HepG2 (cell line): ENCODE measurements around the gene NSD1. TPM values are rescaled to one million over a fixed set of nuclear protein-coding genes. Genes with fewer than 3 reads are reported as not detected.

Experiments
- ATAC-seq: fragments of 200-7000 bp; cut with Tn5 transposase; 3 replicates; pipeline ENCODE4 v1.9.1; 2020; ENCODE audit warnings: mild to moderate bottlenecking, moderate library complexity
- BruUV-seq: library from RNA; stranded (reverse); fragments of 400-500 nt; replicated peaks from 2 replicates; lab custom pipeline; 2021; lab: Mats Ljungman, UMichigan
- CTCF ChIA-PET: fragments of 300-600 bp; formaldehyde crosslinking; extraction: SDS; loops from one replicate; lab custom pipeline; 2021; ENCODE audit warnings: low total read pairs, inconsistent platforms, low intra/inter-chr PET ratio; lab: Yijun Ruan, JAX
- POLR2A ChIA-PET: fragments of 350-600 bp; sonication (Branson Sonifier 250); formaldehyde crosslinking; loops from one replicate; lab custom pipeline; 2020; ENCODE audit warnings: antibody characterized with exemption, inconsistent platforms; lab: Yijun Ruan, JAX
- DNase-seq: peaks from one replicate; pipeline ENCODE4 v3.0.0-alpha.2; 2015; ENCODE audit warnings: low spot score
- FAIRE-seq: peaks from 3 replicates; lab custom pipeline; 2011; peaks lifted over from hg19 to GRCh38; lab: Jason Lieb, UNC
- H2AFZ ChIP-seq: one replicate; pipeline ENCODE4 v1.6.1; 2011; ENCODE audit warnings: low read length, inconsistent platforms
- H3K27ac ChIP-seq: fragments of 300-600 bp; 3 replicates; pipeline ENCODE4 v1.8.0; 2011; ENCODE audit warnings: mixed run types, mild to moderate bottlenecking, mixed read lengths, low read length, inconsistent platforms; ENCODE audit not compliant: insufficient read depth; ENCODE audit errors: extremely low read length
- H3K27me3 ChIP-seq, 2 experiments: fragments of 200-600 bp in 1 of 2; 2 replicates in 1 of 2; 3 replicates in 1 of 2; pipeline versions ENCODE4 v1.6.0 to v1.8.0; 2011; ENCODE audit warnings: low read length in 2 of 2, mild to moderate bottlenecking in 2 of 2, moderate library complexity in 2 of 2, inconsistent platforms in 1 of 2; ENCODE audit not compliant: insufficient read depth in 2 of 2, control insufficient read depth in 1 of 2
- H3K36me3 ChIP-seq, 2 experiments: fragments of 200-600 bp in 1 of 2; replicated peaks in 1 of 2; 2 replicates in 1 of 2; 3 replicates in 1 of 2; pipeline versions ENCODE4 v1.5.1 to v1.8.0; 2011; ENCODE audit warnings: low read length in 2 of 2, inconsistent platforms in 1 of 2; ENCODE audit not compliant: insufficient read depth in 2 of 2, control insufficient read depth in 1 of 2
- H3K4me1 ChIP-seq: 2 replicates; pipeline ENCODE4 v1.5.1; 2012; ENCODE audit warnings: low read length, inconsistent platforms; ENCODE audit not compliant: insufficient read depth
- H3K4me2 ChIP-seq: 2 replicates; pipeline ENCODE4 v1.6.0; 2011; ENCODE audit warnings: low read depth, low read length, inconsistent platforms
- H3K4me3 ChIP-seq, 3 experiments: fragments of 200-600 bp in 1 of 3; sonication (generic), shearing (Covaris generic) in 1 of 3; replicated peaks in 1 of 3; 2 replicates each; pipeline ENCODE4 v1.5.1; 2011 to 2016; ENCODE audit warnings: low read length in 3 of 3, inconsistent platforms in 2 of 3, low read depth in 2 of 3, mild to moderate bottlenecking in 2 of 3, control low read depth in 1 of 3, mixed read lengths in 1 of 3; ENCODE audit not compliant: insufficient read depth in 1 of 3
- H3K79me2 ChIP-seq: one replicate; pipeline ENCODE4 v1.6.1; 2011; ENCODE audit warnings: low read length, inconsistent platforms; ENCODE audit not compliant: insufficient read depth
- H3K9ac ChIP-seq: 2 replicates; pipeline ENCODE4 v1.6.0; 2011; ENCODE audit warnings: mild to moderate bottlenecking, low read depth, low read length, inconsistent platforms; ENCODE audit not compliant: insufficient read depth
- H3K9me3 ChIP-seq: 2 replicates; pipeline ENCODE4 v1.5.1; 2012; ENCODE audit warnings: mild to moderate bottlenecking, low read length
- H4K20me1 ChIP-seq: 2 replicates; pipeline ENCODE4 v1.6.0; 2011; ENCODE audit warnings: inconsistent platforms, mild to moderate bottlenecking, low read length, moderate library complexity; ENCODE audit not compliant: insufficient read depth
- EP300 ChIP-seq, 3 experiments: sonication (generic) in 1 of 3; formaldehyde crosslinking in 1 of 3; IDR thresholded peaks; 2 replicates each; pipeline versions ENCODE4 v1.5.1 to v1.6.1; 2011 to 2020; ENCODE audit warnings: low read depth in 2 of 3, low read length in 2 of 3, borderline replicate concordance in 1 of 3, improper control_type of control experiment in 1 of 3, mild to moderate bottlenecking in 1 of 3, missing genetic modification reagents in 1 of 3, moderate library complexity in 1 of 3
- HOXD1 ChIP-seq: sonication (generic); formaldehyde crosslinking; IDR thresholded peaks from 2 replicates; pipeline ENCODE4 v1.5.0; 2020; ENCODE audit warnings: missing genetic modification reagents
- IRF2 ChIP-seq: IDR thresholded peaks from 2 replicates; pipeline ENCODE4 v1.6.1; 2018; ENCODE audit warnings: missing genetic modification reagents, missing compliant biosample characterization
- NFYB ChIP-seq: sonication (generic); formaldehyde crosslinking; IDR thresholded peaks from 2 replicates; pipeline ENCODE4 v1.4.0; 2020; ENCODE audit warnings: missing genetic modification reagents
- NFYC ChIP-seq: IDR thresholded peaks from 2 replicates; pipeline ENCODE4 v1.6.1; 2016; ENCODE audit warnings: missing genetic modification reagents, missing compliant biosample characterization
- ZFP37 ChIP-seq: sonication (generic); formaldehyde crosslinking; IDR thresholded peaks from 2 replicates; pipeline ENCODE4 v1.4.0; 2020; ENCODE audit warnings: missing genetic modification reagents, borderline replicate concordance
- ZNF674 ChIP-seq: sonication (generic); formaldehyde crosslinking; IDR thresholded peaks from 2 replicates; pipeline ENCODE4 v1.5.0; 2020; ENCODE audit warnings: low read depth, mild to moderate bottlenecking, missing genetic modification reagents
- ZSCAN31 ChIP-seq: sonication (generic); formaldehyde crosslinking; IDR thresholded peaks from 2 replicates; pipeline ENCODE4 v1.5.0; 2020; ENCODE audit warnings: low read depth, mild to moderate bottlenecking, missing genetic modification reagents
- WGBS: methylation state at CpG from one replicate; pipeline ENCODE4 v1.1.6; 2017; ENCODE audit warnings: low lambda C conversion rate; 5-methylcytosine and 5-hydroxymethylcytosine counted together
- in situ Hi-C: cut with HindIII; loops from 2 replicates; pipeline ENCODE4 v1.10.0; 2017; ENCODE audit warnings: low pct_unique_long_range_greater_than_20kb; ENCODE audit not compliant: extremely low pct_ligation_motif_present
- intact Hi-C: fragments of 100-400 bp; cut with micrococcal nuclease; formaldehyde crosslinking; loops from one replicate; pipeline ENCODE4 v1.10.0; 2022; ENCODE audit not compliant: unreplicated experiment
- polyA plus RNA-seq, 8 experiments: library from polyadenylated mRNA; depleted of rRNA in 3 of 8; stranded (reverse) in 7 of 8; unstranded in 1 of 8; fragments of >200 nt; fragmentation: Illumina TruSeq in 4 of 8; extraction: Trizol in 4 of 8; gene quantifications; 2 replicates each; pipeline versions ENCODE4 v1.2.1 to v1.2.3, GENCODE V29; 2011 to 2016; ENCODE audit warnings: low read depth in 4 of 8, missing spikeins in 1 of 8, mixed read lengths in 1 of 8; ENCODE audit not compliant: insufficient read depth in 1 of 8
- total RNA-seq, 5 experiments: library from RNA; depleted of rRNA; stranded (reverse); fragments of >200 nt; fragmentation: Illumina TruSeq; extraction: Trizol; gene quantifications; 2 replicates each; pipeline ENCODE4 v1.2.3, GENCODE V29; 2016; ENCODE audit warnings: low read depth in 1 of 5
- TF ChIP-seq, protein P1 (sequence below): sonication (generic); formaldehyde crosslinking; IDR thresholded peaks from 2 replicates; pipeline ENCODE4 v1.8.0; 2022; ENCODE audit warnings: missing genetic modification reagents, mild to moderate bottlenecking, moderate library complexity, borderline replicate concordance
- TF ChIP-seq, protein P2 (sequence below): sonication (generic); formaldehyde crosslinking; IDR thresholded peaks from 2 replicates; pipeline ENCODE4 v1.5.1; 2020; ENCODE audit warnings: mild to moderate bottlenecking, moderate library complexity, missing genetic modification reagents

Gene NSD1
- total and polyA plus RNA-seq, 2 of the 13 experiments (the other 11 are each of a cell fraction or from before 2014, with no cell fraction given): 0.01 to 0.09 TPM

GRCh38 chr5:177113566-177114424, 19.8 kb upstream of the NSD1 start (continued):
- TF ChIP-seq IRF2 (CRISPR knock-in tag) (0 out of 2 replicates have a peak, but pooled peaks have one; percentile 27), HOXD1 (0 out of 2 replicates have a peak, but pooled peaks have one; percentile 30)

GRCh38 chr5:177116631-177117373, 16.8 kb upstream of the NSD1 start:
- Histone ChIP-seq H3K4me2 (no peak overlapping the region), H3K27ac (no peak overlapping the region), H2AFZ (peak overlapping the region; percentile 85), H3K79me2 (no peaks in the 10 kb centered on the region), H3K4me3 (no peak overlapping the region), H4K20me1 (no peaks in the 10 kb centered on the region), H3K9me3 (no peaks in the 10 kb centered on the region), H3K9ac (no peak overlapping the region), H3K27me3 (no peaks in the 10 kb centered on the region), H3K4me1 (peaks cover 34% of the 10 kb centered on the region), H3K36me3 (no peaks in the 10 kb centered on the region)
- no peak for ATAC-seq
- ChIA-PET CTCF (no interaction called here), POLR2A (no interaction called here)
- intact Hi-C loops (no loop called here), in situ Hi-C loops (loop anchor here (25.0 kb wide), 1 partner anchor 345 kb away; the partner anchor contains the start of gene DBN1)
- FAIRE-seq: no peak
- no TSS peak for BruUV-seq
- WGBS: 83% methylated on average over 25 of the region's 49 CpGs
- no peak for DNase-seq
- TF ChIP-seq EP300 (IDR thresholded peaks at IDR 0.05; ENCODE audit: low read depth in 2 of 2, low read length in 2 of 2) (no peak), EP300 (CRISPR knock-in tag; IDR thresholded peaks at IDR 0.05; ENCODE audit: borderline replicate concordance) (no peak), ZSCAN31 (CRISPR knock-in tag) (no peak), ZNF674 (CRISPR knock-in tag) (no peak), ZFP37 (CRISPR knock-in tag) (no peak), NFYB (peak; percentile 36; the same call in 1 of the 2 replicates), NFYC (CRISPR knock-in tag) (0 out of 2 replicates have a peak, but pooled peaks have one; percentile 19)
- TF ChIP-seq, protein P1, sequence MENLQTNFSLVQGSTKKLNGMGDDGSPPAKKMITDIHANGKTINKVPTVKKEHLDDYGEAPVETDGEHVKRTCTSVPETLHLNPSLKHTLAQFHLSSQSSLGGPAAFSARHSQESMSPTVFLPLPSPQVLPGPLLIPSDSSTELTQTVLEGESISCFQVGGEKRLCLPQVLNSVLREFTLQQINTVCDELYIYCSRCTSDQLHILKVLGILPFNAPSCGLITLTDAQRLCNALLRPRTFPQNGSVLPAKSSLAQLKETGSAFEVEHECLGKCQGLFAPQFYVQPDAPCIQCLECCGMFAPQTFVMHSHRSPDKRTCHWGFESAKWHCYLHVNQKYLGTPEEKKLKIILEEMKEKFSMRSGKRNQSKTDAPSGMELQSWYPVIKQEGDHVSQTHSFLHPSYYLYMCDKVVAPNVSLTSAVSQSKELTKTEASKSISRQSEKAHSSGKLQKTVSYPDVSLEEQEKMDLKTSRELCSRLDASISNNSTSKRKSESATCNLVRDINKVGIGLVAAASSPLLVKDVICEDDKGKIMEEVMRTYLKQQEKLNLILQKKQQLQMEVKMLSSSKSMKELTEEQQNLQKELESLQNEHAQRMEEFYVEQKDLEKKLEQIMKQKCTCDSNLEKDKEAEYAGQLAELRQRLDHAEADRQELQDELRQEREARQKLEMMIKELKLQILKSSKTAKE (CRISPR knock-in tag): no peak
- TF ChIP-seq, protein P2, sequence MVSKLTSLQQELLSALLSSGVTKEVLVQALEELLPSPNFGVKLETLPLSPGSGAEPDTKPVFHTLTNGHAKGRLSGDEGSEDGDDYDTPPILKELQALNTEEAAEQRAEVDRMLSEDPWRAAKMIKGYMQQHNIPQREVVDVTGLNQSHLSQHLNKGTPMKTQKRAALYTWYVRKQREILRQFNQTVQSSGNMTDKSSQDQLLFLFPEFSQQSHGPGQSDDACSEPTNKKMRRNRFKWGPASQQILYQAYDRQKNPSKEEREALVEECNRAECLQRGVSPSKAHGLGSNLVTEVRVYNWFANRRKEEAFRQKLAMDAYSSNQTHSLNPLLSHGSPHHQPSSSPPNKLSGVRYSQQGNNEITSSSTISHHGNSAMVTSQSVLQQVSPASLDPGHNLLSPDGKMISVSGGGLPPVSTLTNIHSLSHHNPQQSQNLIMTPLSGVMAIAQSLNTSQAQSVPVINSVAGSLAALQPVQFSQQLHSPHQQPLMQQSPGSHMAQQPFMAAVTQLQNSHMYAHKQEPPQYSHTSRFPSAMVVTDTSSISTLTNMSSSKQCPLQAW: no peak
